Measurements from ENCODE around the gene RAB3C.

The RAB3C gene

GRCh38 chr5:58765058-58765457, 182.2 kb downstream of the RAB3C start:
- no peak for DNase-seq (ENCODE audit: extremely low read depth in 1 of 2, low read depth in 1 of 2)

- no peak for DNase-seq (ENCODE audit: extremely low read depth in 1 of 2, low read depth in 1 of 2)
Measured at GRCh38 chr5:58767104-58767503, 184.2 kb downstream of the RAB3C start.

- no peak for DNase-seq (ENCODE audit: extremely low read depth in 1 of 2, low read depth in 1 of 2)
Measured at GRCh38 chr5:58770136-58770535, 187.3 kb downstream of the RAB3C start.

- DNase-seq (ENCODE audit: extremely low read depth in 1 of 2, low read depth in 1 of 2): no peak
Measured at GRCh38 chr5:58771796-58772195, 188.9 kb downstream of the RAB3C start.

GRCh38 chr5:58773744-58774441, 191.0 kb downstream of the RAB3C start:
- DNase-seq (ENCODE audit: extremely low read depth in 1 of 2, low read depth in 1 of 2): no peak

- no peak for DNase-seq (ENCODE audit: extremely low read depth in 1 of 2, low read depth in 1 of 2)
Measured at GRCh38 chr5:58774937-58775336, 192.1 kb downstream of the RAB3C start.

- DNase-seq (ENCODE audit: extremely low read depth in 1 of 2, low read depth in 1 of 2): no peak
Measured at GRCh38 chr5:58775701-58776262, 192.9 kb downstream of the RAB3C start.

GRCh38 chr5:58776559-58776958, 193.7 kb downstream of the RAB3C start:
- no peak for DNase-seq (ENCODE audit: extremely low read depth in 1 of 2, low read depth in 1 of 2)

- DNase-seq (ENCODE audit: extremely low read depth in 1 of 2, low read depth in 1 of 2): no peak
Measured at GRCh38 chr5:58778888-58779287, 196.0 kb downstream of the RAB3C start.

GRCh38 chr5:58786035-58786434, 203.2 kb downstream of the RAB3C start:
- DNase-seq (ENCODE audit: extremely low read depth in 1 of 2, low read depth in 1 of 2): no peak

GRCh38 chr5:58786711-58787303, 203.9 kb downstream of the RAB3C start:
- no peak for DNase-seq (ENCODE audit: extremely low read depth in 1 of 2, low read depth in 1 of 2)

- DNase-seq (ENCODE audit: extremely low read depth in 1 of 2, low read depth in 1 of 2): no peak
Measured at GRCh38 chr5:58787987-58788386, 205.1 kb downstream of the RAB3C start.

- DNase-seq (ENCODE audit: extremely low read depth in 1 of 2, low read depth in 1 of 2): no peak
Measured at GRCh38 chr5:58793888-58794657, 211.2 kb downstream of the RAB3C start.

GRCh38 chr5:58794875-58795274, 212.0 kb downstream of the RAB3C start:
- peak in 1 of 2 donors; percentile 53 for DNase-seq (ENCODE audit: extremely low read depth in 1 of 2, low read depth in 1 of 2)

GRCh38 chr5:58795327-58795726, 212.5 kb downstream of the RAB3C start:
- DNase-seq (ENCODE audit: extremely low read depth in 1 of 2, low read depth in 1 of 2): no peak

- DNase-seq (ENCODE audit: extremely low read depth in 1 of 2, low read depth in 1 of 2): no peak
Measured at GRCh38 chr5:58797021-58797420, 214.1 kb downstream of the RAB3C start.

GRCh38 chr5:58800356-58800755, 217.5 kb downstream of the RAB3C start:
- DNase-seq (ENCODE audit: extremely low read depth in 1 of 2, low read depth in 1 of 2): no peak

- DNase-seq (ENCODE audit: extremely low read depth in 1 of 2, low read depth in 1 of 2): no peak
Measured at GRCh38 chr5:58800861-58801540, 218.1 kb downstream of the RAB3C start.

GRCh38 chr5:58803056-58803455, 220.2 kb downstream of the RAB3C start:
- no peak for DNase-seq (ENCODE audit: extremely low read depth in 1 of 2, low read depth in 1 of 2)

- no peak for DNase-seq (ENCODE audit: extremely low read depth in 1 of 2, low read depth in 1 of 2)
Measured at GRCh38 chr5:58804291-58804690, 221.4 kb downstream of the RAB3C start.

- no peak for DNase-seq (ENCODE audit: extremely low read depth in 1 of 2, low read depth in 1 of 2)
Measured at GRCh38 chr5:58810086-58810485, 227.2 kb downstream of the RAB3C start.

Measured in stimulated activated CD8-positive, alpha-beta memory T cell treated with anti-CD3 and anti-CD28 coated beads, Interleukin-7, amount 100 ng/mL, for 48 hours (primary cell).